Osteoblast (primary cell): ENCODE data around the gene FAM193A. TPM values are rescaled to one million over a fixed set of nuclear protein-coding genes. Genes with fewer than 3 reads are reported as not detected.

Source experiments
- DNase-seq: peaks from one replicate; pipeline ENCODE4 v3.0.0; 2011; ENCODE audit warnings: low spot score, mixed read lengths; ENCODE audit not compliant: insufficient read length; ENCODE audit errors: missing footprints
- H2AFZ ChIP-seq: 2 replicates; pipeline ENCODE4 v1.6.0; 2011; ENCODE audit warnings: mild to moderate bottlenecking, low read length
- H3K27ac ChIP-seq: 2 replicates; pipeline ENCODE4 v1.5.1; 2011; ENCODE audit warnings: mild to moderate bottlenecking, low read depth, low read length, moderate library complexity
- H3K27me3 ChIP-seq: 2 replicates; pipeline ENCODE4 v1.6.0; 2012; ENCODE audit warnings: mild to moderate bottlenecking, control low read depth, inconsistent platforms, low read length, moderate library complexity; ENCODE audit not compliant: insufficient read depth
- H3K36me3 ChIP-seq: 2 replicates; pipeline ENCODE4 v1.5.1; 2011; ENCODE audit warnings: mild to moderate bottlenecking, low read length, control low read depth, moderate library complexity; ENCODE audit not compliant: insufficient read depth
- H3K4me1 ChIP-seq: 2 replicates; pipeline ENCODE4 v1.5.1; 2011; ENCODE audit warnings: mild to moderate bottlenecking, low read length, control low read depth, moderate library complexity; ENCODE audit not compliant: insufficient read depth
- H3K4me2 ChIP-seq: 2 replicates; pipeline ENCODE4 v1.6.0; 2011; ENCODE audit warnings: mild to moderate bottlenecking, low read length; ENCODE audit not compliant: insufficient read depth
- H3K4me3 ChIP-seq: fragments of 200-600 bp; sonication (generic); 3 replicates; pipeline ENCODE4 v1.5.1; 2012; ENCODE audit warnings: mild to moderate bottlenecking, low read length, inconsistent platforms; ENCODE audit not compliant: insufficient read depth
- H3K79me2 ChIP-seq: 2 replicates; pipeline ENCODE4 v1.6.0; 2012; ENCODE audit warnings: mild to moderate bottlenecking, low read length, control low read depth, inconsistent platforms; ENCODE audit not compliant: insufficient read depth
- H3K9me3 ChIP-seq: 2 replicates; pipeline ENCODE4 v1.5.1; 2011; ENCODE audit warnings: low read depth, low read length, control low read depth
- H4K20me1 ChIP-seq: 2 replicates; pipeline ENCODE4 v1.6.0; 2012; ENCODE audit warnings: mild to moderate bottlenecking, low read length, control low read depth; ENCODE audit not compliant: insufficient read depth
- total RNA-seq: library from RNA; depleted of rRNA; stranded (reverse); fragments of >200 nt; gene quantifications from 2 replicates; pipeline ENCODE4 v1.2.3, GENCODE V29; 2012
- TF ChIP-seq, protein P1 (sequence below): IDR thresholded peaks from 2 replicates; pipeline ENCODE4 v1.5.1; 2011; ENCODE audit warnings: mild to moderate bottlenecking, low read depth, low read length, moderate library complexity; ENCODE audit errors: extremely low read depth

FAM193A gene
- total RNA-seq, 1 donor: 23.2 TPM

- Histone ChIP-seq H2AFZ (no peak overlapping the region), H3K79me2 (peaks cover 98% of the 10 kb centered on the region), H3K4me3 (no peak overlapping the region), H4K20me1 (peaks cover 55% of the 10 kb centered on the region), H3K4me1 (no peaks in the 10 kb centered on the region), H3K4me2 (no peak overlapping the region), H3K9me3 (no peaks in the 10 kb centered on the region), H3K27me3 (no peaks in the 10 kb centered on the region), H3K36me3 (peaks cover 7% of the 10 kb centered on the region), H3K27ac (no peak overlapping the region)
- no peak for DNase-seq
- TF ChIP-seq, protein P1, sequence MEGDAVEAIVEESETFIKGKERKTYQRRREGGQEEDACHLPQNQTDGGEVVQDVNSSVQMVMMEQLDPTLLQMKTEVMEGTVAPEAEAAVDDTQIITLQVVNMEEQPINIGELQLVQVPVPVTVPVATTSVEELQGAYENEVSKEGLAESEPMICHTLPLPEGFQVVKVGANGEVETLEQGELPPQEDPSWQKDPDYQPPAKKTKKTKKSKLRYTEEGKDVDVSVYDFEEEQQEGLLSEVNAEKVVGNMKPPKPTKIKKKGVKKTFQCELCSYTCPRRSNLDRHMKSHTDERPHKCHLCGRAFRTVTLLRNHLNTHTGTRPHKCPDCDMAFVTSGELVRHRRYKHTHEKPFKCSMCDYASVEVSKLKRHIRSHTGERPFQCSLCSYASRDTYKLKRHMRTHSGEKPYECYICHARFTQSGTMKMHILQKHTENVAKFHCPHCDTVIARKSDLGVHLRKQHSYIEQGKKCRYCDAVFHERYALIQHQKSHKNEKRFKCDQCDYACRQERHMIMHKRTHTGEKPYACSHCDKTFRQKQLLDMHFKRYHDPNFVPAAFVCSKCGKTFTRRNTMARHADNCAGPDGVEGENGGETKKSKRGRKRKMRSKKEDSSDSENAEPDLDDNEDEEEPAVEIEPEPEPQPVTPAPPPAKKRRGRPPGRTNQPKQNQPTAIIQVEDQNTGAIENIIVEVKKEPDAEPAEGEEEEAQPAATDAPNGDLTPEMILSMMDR: no peak
These were observed 33.6 kb downstream of the FAM193A start for GRCh38 chr4:2570036-2570435.

- peaks cover 60% of the 10 kb centered on the region for H4K20me1 ChIP-seq
- peaks cover 97% of the 10 kb centered on the region for H3K79me2 ChIP-seq
- no peak for DNase-seq
- H3K27ac ChIP-seq: no peak overlapping the region
- no peak overlapping the region for H2AFZ ChIP-seq
- no peak overlapping the region for H3K4me3 ChIP-seq
- no peaks in the 10 kb centered on the region for H3K4me1 ChIP-seq
- no peaks in the 10 kb centered on the region for H3K9me3 ChIP-seq
- H3K36me3 ChIP-seq: peaks cover 7% of the 10 kb centered on the region
- H3K4me2 ChIP-seq: no peak overlapping the region
- TF ChIP-seq, protein P1: no peak
- no peaks in the 10 kb centered on the region for H3K27me3 ChIP-seq
These were observed 34.2 kb downstream of the FAM193A start for GRCh38 chr4:2570551-2571222.

- no peak overlapping the region for H2AFZ ChIP-seq
These were observed 35.6 kb downstream of the FAM193A start for GRCh38 chr4:2572076-2572475.

DNA sequence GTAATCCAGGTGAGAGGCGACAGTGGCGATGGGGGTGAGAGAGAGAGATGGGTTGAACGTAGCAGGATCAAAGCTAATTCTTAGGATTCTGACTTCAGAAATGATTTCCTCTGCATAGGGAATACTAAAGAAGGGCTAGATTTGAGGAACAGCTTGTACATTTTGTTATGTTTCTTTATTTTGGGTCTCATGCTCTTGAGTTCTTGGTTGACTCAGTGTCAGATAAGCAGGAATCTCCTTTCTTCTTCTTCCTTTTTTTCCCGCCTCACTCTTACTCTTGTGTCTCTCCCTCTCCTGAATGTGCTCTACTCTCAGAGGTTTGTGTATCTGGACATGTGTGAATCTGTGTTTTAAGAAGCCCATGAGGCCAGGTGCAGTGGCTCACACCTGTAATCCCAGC lies 36.4 kb downstream of the FAM193A start:
- H3K4me3 ChIP-seq: no peak overlapping the region
- no peaks in the 10 kb centered on the region for H3K4me1 ChIP-seq
- no peak for DNase-seq
- no peaks in the 10 kb centered on the region for H3K9me3 ChIP-seq
- TF ChIP-seq, protein P1: no peak
- H3K36me3 ChIP-seq: peaks cover 7% of the 10 kb centered on the region
- no peaks in the 10 kb centered on the region for H3K27me3 ChIP-seq
- H4K20me1 ChIP-seq: peaks cover 64% of the 10 kb centered on the region
- no peak overlapping the region for H2AFZ ChIP-seq
- H3K27ac ChIP-seq: no peak overlapping the region
- peaks cover 99% of the 10 kb centered on the region for H3K79me2 ChIP-seq
- no peak overlapping the region for H3K4me2 ChIP-seq

More at GRCh38 chr4:2572076-2572475, 35.6 kb downstream of the FAM193A start:
- H3K4me1 ChIP-seq: no peaks in the 10 kb centered on the region
- H3K4me3 ChIP-seq: no peak overlapping the region
- H3K9me3 ChIP-seq: no peaks in the 10 kb centered on the region
- peaks cover 7% of the 10 kb centered on the region for H3K36me3 ChIP-seq
- no peak overlapping the region for H3K27ac ChIP-seq
- no peak overlapping the region for H3K4me2 ChIP-seq
- peaks cover 99% of the 10 kb centered on the region for H3K79me2 ChIP-seq
- H4K20me1 ChIP-seq: peaks cover 68% of the 10 kb centered on the region
- no peak for DNase-seq
- TF ChIP-seq, protein P1: no peak
- no peaks in the 10 kb centered on the region for H3K27me3 ChIP-seq
